ENCODE measurements around the gene PADI4.

The PADI4 gene

DNA sequence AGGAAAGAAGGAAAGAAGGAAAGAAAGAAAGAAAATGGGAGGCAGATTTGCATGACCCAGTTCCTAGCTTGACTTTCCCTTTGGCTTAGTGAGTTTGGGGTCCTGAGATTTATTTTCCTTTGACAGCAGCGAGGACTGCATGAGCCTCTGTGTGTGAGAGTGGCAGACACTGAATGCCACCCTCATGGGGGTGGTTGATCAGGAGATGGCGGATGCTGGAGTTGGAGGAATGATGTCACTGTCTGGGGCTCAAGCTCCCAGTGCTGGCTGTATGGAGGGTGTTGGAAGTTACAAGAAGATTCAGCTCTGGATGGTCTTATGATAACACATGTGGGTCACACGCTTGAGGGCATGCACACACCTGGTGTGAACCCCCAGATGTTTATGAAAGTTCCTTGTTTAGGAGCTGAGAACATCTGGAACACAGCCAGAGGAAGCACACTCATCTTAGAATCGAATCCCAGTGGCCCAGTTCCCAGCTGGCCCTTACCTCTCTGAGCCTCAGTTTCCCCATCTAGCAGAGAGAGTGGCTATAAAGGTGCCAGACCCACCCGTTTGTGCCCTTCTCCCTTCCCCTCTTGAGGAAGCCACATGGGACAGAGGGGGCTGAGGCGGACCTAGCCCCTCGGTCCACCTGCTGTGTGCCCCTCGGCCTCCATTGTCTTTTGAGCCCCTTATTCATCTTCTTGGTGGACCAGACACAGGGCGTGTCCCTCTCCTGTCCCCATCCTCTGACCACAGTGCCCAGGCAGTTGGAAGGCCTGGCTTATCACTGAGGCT is 5.7 kb downstream of the PADI4 start:
- Histone ChIP-seq H3K4me1 (ENCODE audit: control insufficient read depth, insufficient read depth, low read length) (no peaks in the 10 kb centered on the region), H3K36me3 (ENCODE audit: control insufficient read depth in 2 of 2, insufficient read depth in 1 of 2, low read length in 2 of 2) (no peaks in the 10 kb centered on the region), H3K9me3 (ENCODE audit: control insufficient read depth, insufficient read depth, low read depth, low read length) (no peaks in the 10 kb centered on the region), H3K27ac (ENCODE audit: extremely low read depth, low read depth, low read length) (no peak overlapping the region), H3K4me3 (ENCODE audit: low read depth, low read length) (no peak overlapping the region)
- TF ChIP-seq ZNF366 (tag by site-specific recombination; conservative IDR thresholded peaks at IDR 0.05): 0 out of 2 replicates have a peak, but pooled peaks have one; percentile 38
- TF ChIP-seq CTCF (tag by site-specific recombination; IDR thresholded peaks at IDR 0.05): no peak
- no peak for TF ChIP-seq BCL11A (tag by site-specific recombination; IDR thresholded peaks at IDR 0.05; ENCODE audit: low read depth)
- TF ChIP-seq ATF2 (tag by site-specific recombination; IDR thresholded peaks at IDR 0.05; ENCODE audit: low read depth): 0 out of 2 replicates have a peak, but pooled peaks have one; percentile 23
- no peak for TF ChIP-seq ZNF544 (tag by site-specific recombination; IDR thresholded peaks at IDR 0.05)
- peak; percentile 72 for TF ChIP-seq ZNF10 (tag by site-specific recombination; IDR thresholded peaks at IDR 0.05)
- no peak for TF ChIP-seq MEIS1 (CRISPR knock-in tag; IDR thresholded peaks at IDR 0.05; ENCODE audit: borderline replicate concordance)
- TF ChIP-seq ZBTB1 (tag by site-specific recombination; IDR thresholded peaks at IDR 0.05): no peak
- TF ChIP-seq ZNF548 (tag by site-specific recombination; IDR thresholded peaks at IDR 0.05): no peak
- 0 out of 2 replicates have a peak, but pooled peaks have one; percentile 14 for TF ChIP-seq PRDM1 (tag by site-specific recombination; IDR thresholded peaks at IDR 0.05)
- 0 out of 2 replicates have a peak, but pooled peaks have one; percentile 64 for TF ChIP-seq ZNF18 (tag by site-specific recombination; IDR thresholded peaks at IDR 0.05)
- TF ChIP-seq ZNF239 (tag by site-specific recombination; IDR thresholded peaks at IDR 0.05): no peak
- ChIA-PET CTCF (interaction anchor here (1.0 to 1.6 kb wide), 3 partner anchors 23 to 76 kb away, joined by 3 to 8 read pairs (median 6); no protein-coding TSS in a partner anchor), POLR2A (interaction anchor here (0.6 kb wide), 1 partner anchor 117 kb away, joined by 5 read pairs; no protein-coding TSS in a partner anchor)

- no peaks in the 10 kb centered on the region for H3K4me1 ChIP-seq (ENCODE audit: control insufficient read depth, insufficient read depth, low read length)
- H3K4me3 ChIP-seq (ENCODE audit: low read depth, low read length): no peak overlapping the region
- no peak for TF ChIP-seq ZNF19 (tag by site-specific recombination; IDR thresholded peaks at IDR 0.05; ENCODE audit: low read depth)
- TF ChIP-seq ZNF23 (tag by site-specific recombination; IDR thresholded peaks at IDR 0.05; ENCODE audit: borderline replicate concordance): no peak
- TF ChIP-seq ZNF214 (tag by site-specific recombination; IDR thresholded peaks at IDR 0.05; ENCODE audit: borderline replicate concordance): no peak
- no peak for TF ChIP-seq ZNF48 (tag by site-specific recombination; IDR thresholded peaks at IDR 0.05)
- TF ChIP-seq ZNF169 (tag by site-specific recombination; IDR thresholded peaks at IDR 0.05): no peak
- no peak for TF ChIP-seq ZNF449 (tag by site-specific recombination; IDR thresholded peaks at IDR 0.05)
- no peak for TF ChIP-seq ZFP3 (tag by site-specific recombination; IDR thresholded peaks at IDR 0.05; ENCODE audit: low read depth)
- TF ChIP-seq ZIC2 (tag by site-specific recombination; IDR thresholded peaks at IDR 0.05): peak; percentile 90
- TF ChIP-seq ZNF664 (tag by site-specific recombination; IDR thresholded peaks at IDR 0.05): no peak
- 0 out of 2 replicates have a peak, but pooled peaks have one; percentile 10 for TF ChIP-seq ZNF600 (tag by site-specific recombination; IDR thresholded peaks at IDR 0.05)
- no peak for TF ChIP-seq ZNF366 (tag by site-specific recombination; conservative IDR thresholded peaks at IDR 0.05)
- no peak for TF ChIP-seq ZNF335 (tag by site-specific recombination; conservative IDR thresholded peaks at IDR 0.05)
- H3K36me3 ChIP-seq (ENCODE audit: control insufficient read depth in 2 of 2, insufficient read depth in 1 of 2, low read length in 2 of 2): no peaks in the 10 kb centered on the region
- CTCF ChIA-PET: interaction anchor here (0.5 to 1.6 kb wide), 3 partner anchors 10 to 48 kb away, joined by 4 to 8 read pairs (median 5); no protein-coding TSS in a partner anchor
- H3K9me3 ChIP-seq (ENCODE audit: control insufficient read depth, insufficient read depth, low read depth, low read length): no peaks in the 10 kb centered on the region
- H3K27ac ChIP-seq (ENCODE audit: extremely low read depth, low read depth, low read length): no peak overlapping the region
- POLR2A ChIA-PET: no interaction called here
These were observed 6.5 kb downstream of the PADI4 start for GRCh38 chr1:17314491-17314971.
